ENCODE data around the gene KANSL3.
"Not testable (repeated sequence)": the region's sequence is repeated elsewhere in the genome, so short reads cannot be mapped to it uniquely, and the experiment has no call there.

The KANSL3 gene

GRCh38 chr2:96663829-96664228 is 25.7 kb upstream of the KANSL3 start:
- intact Hi-C loops (cut with DNase I; ENCODE audit: low total_unique reads): no loop called here
- no peaks in the 10 kb centered on the region for H3K36me3 ChIP-seq
- H3K4me3 ChIP-seq: no peak overlapping the region

GRCh38 chr2:96663177-96663576 is 25.1 kb upstream of the KANSL3 start:
- intact Hi-C loops (cut with DNase I; ENCODE audit: low total_unique reads): no loop called here
- no peak for TF ChIP-seq CTCF (IDR thresholded peaks at IDR 0.05)
- Histone ChIP-seq H3K27me3 (no peaks in the 10 kb centered on the region), H3K36me3 (no peaks in the 10 kb centered on the region), H3K4me1 (peaks cover 0 to 17% (median 14%) of the 10 kb centered on the region in 4 donors), H3K27ac (no peak overlapping the region), H3K9me3 (no peaks in the 10 kb centered on the region), H3K4me3 (no peak overlapping the region)
- DNase-seq: no peak

More at GRCh38 chr2:96663829-96664228, 25.7 kb upstream of the KANSL3 start:
- no peak for DNase-seq
- Histone ChIP-seq H3K4me1 (peaks cover 0 to 17% (median 14%) of the 10 kb centered on the region in 4 donors), H3K27me3 (no peaks in the 10 kb centered on the region), H3K9me3 (no peaks in the 10 kb centered on the region), H3K27ac (no peak overlapping the region)
- TF ChIP-seq CTCF (IDR thresholded peaks at IDR 0.05): no peak

- intact Hi-C loops (cut with DNase I; ENCODE audit: low total_unique reads): no loop called here
- no peak overlapping the region for H3K4me3 ChIP-seq
- no peak for TF ChIP-seq CTCF (IDR thresholded peaks at IDR 0.05)
- no peaks in the 10 kb centered on the region for H3K36me3 ChIP-seq
- H3K4me1 ChIP-seq: peaks cover 0 to 17% (median 14%) of the 10 kb centered on the region in 4 donors
- no peaks in the 10 kb centered on the region for H3K9me3 ChIP-seq
- H3K27me3 ChIP-seq: no peaks in the 10 kb centered on the region
- DNase-seq: no peak
- H3K27ac ChIP-seq: no peak overlapping the region
Observed at GRCh38 chr2:96662360-96662759, 24.2 kb upstream of the KANSL3 start.

GRCh38 chr2:96661324-96661723 is 23.2 kb upstream of the KANSL3 start:
- DNase-seq: no peak
- no peaks in the 10 kb centered on the region for H3K36me3 ChIP-seq
- no peak for TF ChIP-seq CTCF (IDR thresholded peaks at IDR 0.05)
- no peaks in the 10 kb centered on the region for H3K9me3 ChIP-seq
- no peaks in the 10 kb centered on the region for H3K27me3 ChIP-seq
- intact Hi-C loops (cut with DNase I; ENCODE audit: low total_unique reads): no loop called here
- H3K4me3 ChIP-seq: no peak overlapping the region
- peaks cover 0 to 17% (median 14%) of the 10 kb centered on the region in 4 donors for H3K4me1 ChIP-seq
- H3K27ac ChIP-seq: no peak overlapping the region

GRCh38 chr2:96656540-96656939 is 18.4 kb upstream of the KANSL3 start:
- Histone ChIP-seq H3K27me3 (no peaks in the 10 kb centered on the region), H3K4me1 (no peaks in the 10 kb centered on the region), H3K4me3 (no peak overlapping the region), H3K27ac (no peak overlapping the region), H3K36me3 (no peaks in the 10 kb centered on the region), H3K9me3 (no peaks in the 10 kb centered on the region)
- intact Hi-C loops (cut with DNase I; ENCODE audit: low total_unique reads): no loop called here
- DNase-seq: no peak
- TF ChIP-seq CTCF (IDR thresholded peaks at IDR 0.05): no peak

- H3K36me3 ChIP-seq: no peaks in the 10 kb centered on the region
- no peak for TF ChIP-seq CTCF (IDR thresholded peaks at IDR 0.05)
- intact Hi-C loops (cut with DNase I; ENCODE audit: low total_unique reads): no loop called here
- no peak for DNase-seq
- no peaks in the 10 kb centered on the region for H3K4me1 ChIP-seq
- no peaks in the 10 kb centered on the region for H3K27me3 ChIP-seq
- no peaks in the 10 kb centered on the region for H3K9me3 ChIP-seq
- no peak overlapping the region for H3K27ac ChIP-seq
- no peak overlapping the region for H3K4me3 ChIP-seq
Observed at GRCh38 chr2:96655526-96655925, 17.4 kb upstream of the KANSL3 start.

- H3K4me1 ChIP-seq; DNase-seq; H3K36me3 ChIP-seq; intact Hi-C loops (cut with DNase I; ENCODE audit: low total_unique reads); H3K4me3 ChIP-seq; H3K27me3 ChIP-seq; H3K27ac ChIP-seq; H3K9me3 ChIP-seq: not testable (repeated sequence)
Observed at GRCh38 chr2:96654791-96655190, 16.7 kb upstream of the KANSL3 start.

All from tibial artery (tissue), 4 donors.